ENCODE data around the gene FOXP1. TPM values are rescaled to one million over a fixed set of nuclear protein-coding genes. Genes with fewer than 3 reads are reported as not detected.

Gene FOXP1
- total RNA-seq, 1 experiment from 2014 or later, result 58.4 TPM

DNA sequence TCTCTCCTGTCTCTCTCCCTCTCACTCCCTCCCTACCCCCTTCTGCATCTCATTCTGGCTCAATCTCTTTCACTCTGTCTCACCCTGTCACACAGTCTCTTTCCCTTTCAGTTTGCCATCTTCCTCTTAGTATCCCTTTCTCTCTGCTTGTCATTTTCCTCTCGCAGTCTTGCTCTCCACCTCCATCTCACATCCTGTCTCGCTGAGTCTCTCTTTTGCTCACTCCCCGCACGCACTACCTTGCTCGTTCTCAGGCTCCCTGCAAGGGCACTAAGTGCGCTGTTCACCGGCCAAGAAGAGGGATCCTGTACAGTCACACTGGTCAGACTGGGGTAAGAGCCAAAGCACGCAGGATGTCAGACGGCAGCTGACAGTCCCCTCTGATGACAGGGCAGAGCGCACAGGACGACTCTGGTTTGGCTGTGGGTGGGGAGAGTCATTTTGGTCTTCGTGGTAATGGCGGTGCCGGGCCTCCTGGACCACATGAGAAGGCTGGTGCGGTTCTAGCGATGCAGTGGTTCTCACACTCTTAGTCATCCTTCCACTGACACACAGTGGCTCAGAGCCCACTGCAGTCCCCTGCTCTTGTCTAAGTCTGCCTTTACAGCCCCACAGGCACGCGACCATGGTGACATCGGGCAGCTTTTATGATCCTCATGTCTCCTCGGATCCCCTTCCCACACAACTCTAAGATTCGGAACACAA lies 356.8 kb downstream of the FOXP1 start:
- H3K9me3 ChIP-seq (ENCODE audit: low read depth, low read length, poor library complexity, severe bottlenecking), result no peaks in the 10 kb centered on the region
- CTCF ChIA-PET, result no interaction called here
- no peaks in the 10 kb centered on the region for H3K27me3 ChIP-seq (replicated peaks; ENCODE audit: insufficient read depth, low read depth, low read length, poor library complexity)
- DNase-seq (ENCODE audit: low spot score), result no peak
- no peak overlapping the region for H3K4me3 ChIP-seq (ENCODE audit: low read depth, low read length, poor library complexity, severe bottlenecking)
- POLR2A ChIA-PET (ENCODE audit: low non-redundant PET), result no interaction called here
- no peaks in the 10 kb centered on the region for H3K36me3 ChIP-seq (ENCODE audit: insufficient read depth, low read length, poor library complexity, severe bottlenecking)
- peak overlapping the region; percentile 71 for H3K27ac ChIP-seq (ENCODE audit: low read depth, low read length, poor library complexity, severe bottlenecking)
- peaks cover 54% of the 10 kb centered on the region for H3K4me1 ChIP-seq (ENCODE audit: insufficient read depth, low read length, poor library complexity, severe bottlenecking)
- intact Hi-C loops (cut with micrococcal nuclease; ENCODE audit: unreplicated experiment), result loop anchor here (10.0 kb wide), 1 partner anchor 168 kb away; no protein-coding TSS in a partner anchor
- no TSS peak for BruUV-seq (replicated peaks)
- TF ChIP-seq, protein P1, sequence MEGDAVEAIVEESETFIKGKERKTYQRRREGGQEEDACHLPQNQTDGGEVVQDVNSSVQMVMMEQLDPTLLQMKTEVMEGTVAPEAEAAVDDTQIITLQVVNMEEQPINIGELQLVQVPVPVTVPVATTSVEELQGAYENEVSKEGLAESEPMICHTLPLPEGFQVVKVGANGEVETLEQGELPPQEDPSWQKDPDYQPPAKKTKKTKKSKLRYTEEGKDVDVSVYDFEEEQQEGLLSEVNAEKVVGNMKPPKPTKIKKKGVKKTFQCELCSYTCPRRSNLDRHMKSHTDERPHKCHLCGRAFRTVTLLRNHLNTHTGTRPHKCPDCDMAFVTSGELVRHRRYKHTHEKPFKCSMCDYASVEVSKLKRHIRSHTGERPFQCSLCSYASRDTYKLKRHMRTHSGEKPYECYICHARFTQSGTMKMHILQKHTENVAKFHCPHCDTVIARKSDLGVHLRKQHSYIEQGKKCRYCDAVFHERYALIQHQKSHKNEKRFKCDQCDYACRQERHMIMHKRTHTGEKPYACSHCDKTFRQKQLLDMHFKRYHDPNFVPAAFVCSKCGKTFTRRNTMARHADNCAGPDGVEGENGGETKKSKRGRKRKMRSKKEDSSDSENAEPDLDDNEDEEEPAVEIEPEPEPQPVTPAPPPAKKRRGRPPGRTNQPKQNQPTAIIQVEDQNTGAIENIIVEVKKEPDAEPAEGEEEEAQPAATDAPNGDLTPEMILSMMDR (conservative IDR thresholded peaks at IDR 0.05; ENCODE audit: low read depth, low read length), result no peak
- no peak for TF ChIP-seq EZH2 (IDR thresholded peaks at IDR 0.05; ENCODE audit: borderline replicate concordance, low read depth, low read length, poor library complexity, severe bottlenecking)

GRCh38 chr3:71225951-71226564 lies 357.5 kb downstream of the FOXP1 start:
- TF ChIP-seq EZH2 (IDR thresholded peaks at IDR 0.05; ENCODE audit: borderline replicate concordance, low read depth, low read length, poor library complexity, severe bottlenecking), result no peak
- TF ChIP-seq, protein P1 (conservative IDR thresholded peaks at IDR 0.05; ENCODE audit: low read depth, low read length), result no peak
- no peaks in the 10 kb centered on the region for H3K27me3 ChIP-seq (replicated peaks; ENCODE audit: insufficient read depth, low read depth, low read length, poor library complexity)
- CTCF ChIA-PET, result no interaction called here
- H3K9me3 ChIP-seq (ENCODE audit: low read depth, low read length, poor library complexity, severe bottlenecking), result no peaks in the 10 kb centered on the region
- POLR2A ChIA-PET (ENCODE audit: low non-redundant PET), result no interaction called here
- intact Hi-C loops (cut with micrococcal nuclease; ENCODE audit: unreplicated experiment), result loop anchor here (10.0 kb wide), 1 partner anchor 169 kb away; no protein-coding TSS in a partner anchor
- peak overlapping the region; percentile 71 for H3K27ac ChIP-seq (ENCODE audit: low read depth, low read length, poor library complexity, severe bottlenecking)
- no TSS peak for BruUV-seq (replicated peaks)
- no peaks in the 10 kb centered on the region for H3K36me3 ChIP-seq (ENCODE audit: insufficient read depth, low read length, poor library complexity, severe bottlenecking)
- H3K4me1 ChIP-seq (ENCODE audit: insufficient read depth, low read length, poor library complexity, severe bottlenecking), result peaks cover 54% of the 10 kb centered on the region
- H3K4me3 ChIP-seq (ENCODE audit: low read depth, low read length, poor library complexity, severe bottlenecking), result no peak overlapping the region
- no peak for DNase-seq (ENCODE audit: low spot score)

- Histone ChIP-seq H3K9me3 (ENCODE audit: low read depth, low read length, poor library complexity, severe bottlenecking) (no peaks in the 10 kb centered on the region), H3K27ac (ENCODE audit: low read depth, low read length, poor library complexity, severe bottlenecking) (peak overlapping the region; percentile 29), H3K4me3 (ENCODE audit: low read depth, low read length, poor library complexity, severe bottlenecking) (no peak overlapping the region), H3K27me3 (replicated peaks; ENCODE audit: insufficient read depth, low read depth, low read length, poor library complexity) (no peaks in the 10 kb centered on the region), H3K36me3 (ENCODE audit: insufficient read depth, low read length, poor library complexity, severe bottlenecking) (no peaks in the 10 kb centered on the region), H3K4me1 (ENCODE audit: insufficient read depth, low read length, poor library complexity, severe bottlenecking) (peaks cover 46% of the 10 kb centered on the region)
- intact Hi-C loops (cut with micrococcal nuclease; ENCODE audit: unreplicated experiment), result loop anchor here (10.0 kb wide), 1 partner anchor 170 kb away; no protein-coding TSS in a partner anchor
- no peak for DNase-seq (ENCODE audit: low spot score)
- CTCF ChIA-PET, result no interaction called here
- no peak for TF ChIP-seq EZH2 (IDR thresholded peaks at IDR 0.05; ENCODE audit: borderline replicate concordance, low read depth, low read length, poor library complexity, severe bottlenecking)
- TF ChIP-seq, protein P1 (conservative IDR thresholded peaks at IDR 0.05; ENCODE audit: low read depth, low read length), result no peak
- POLR2A ChIA-PET (ENCODE audit: low non-redundant PET), result no interaction called here
- BruUV-seq (replicated peaks), result no TSS peak
These were observed 358.4 kb downstream of the FOXP1 start for GRCh38 chr3:71225002-71225684.
